Upper lobe of left lung (tissue), 4 donors: ENCODE measurements around the gene TAC4.

Experiments
- POLR2A ChIP-seq, 4 donors: fragments of 450-650 bp; IDR thresholded peaks; one replicate each; pipeline ENCODE4 v1.5.1; 2016 to 2017; ENCODE audit warnings: antibody characterized with exemption in 4 of 4, mild to moderate bottlenecking in 2 of 4
- POLR2AphosphoS5 ChIP-seq, 2 donors: sonication (generic); formaldehyde crosslinking; IDR thresholded peaks; one replicate each; pipeline ENCODE4 v1.5.1; 2017; ENCODE audit warnings: antibody characterized with exemption in 2 of 2

DNA sequence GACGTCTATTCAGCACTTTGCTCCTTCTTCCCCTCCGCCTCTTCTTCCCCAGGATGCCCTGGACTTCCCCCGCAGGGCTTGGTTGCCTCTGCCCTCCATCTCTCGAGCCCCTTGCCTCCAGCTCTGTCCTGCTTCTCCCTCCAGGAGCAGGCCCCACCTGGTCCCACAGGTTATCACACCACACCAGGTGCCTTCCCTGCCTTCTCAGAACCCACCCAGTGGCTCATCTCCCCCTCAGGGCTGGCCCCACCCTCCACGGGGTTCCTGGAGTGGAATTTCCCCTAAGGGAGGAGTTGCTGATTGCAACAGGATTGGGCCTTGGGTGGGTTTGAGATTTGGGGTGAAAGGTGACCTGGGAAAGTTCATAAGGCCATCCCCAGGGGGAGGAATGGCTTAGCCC is 49.0 kb upstream of the TAC4 start:
- TF ChIP-seq POLR2A (IDR thresholded peaks at IDR 0.05), result no peak
- TF ChIP-seq POLR2AphosphoS5 (IDR thresholded peaks at IDR 0.05), result no peak
